ENCODE results near the gene CCDC30.

DNA sequence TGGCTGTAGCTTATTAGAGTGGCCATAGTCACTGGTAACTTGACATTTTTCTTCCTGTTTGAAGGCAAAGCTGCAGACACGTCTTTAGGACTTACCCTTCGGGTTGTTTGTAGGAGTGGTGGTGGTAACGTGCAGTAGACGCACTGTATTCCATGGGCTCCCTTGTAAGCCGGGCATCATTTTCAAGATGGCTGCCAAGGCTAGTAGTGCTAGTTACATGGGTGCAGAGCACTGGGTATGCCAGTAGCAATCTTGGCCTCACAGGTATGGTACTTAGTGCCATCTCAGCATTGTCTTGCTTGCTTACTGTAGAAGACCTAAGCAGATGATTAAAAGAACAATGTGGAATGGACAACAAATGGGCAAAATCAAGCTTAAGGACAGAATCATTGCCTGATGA is 221.1 kb downstream of the CCDC30 start:
- TF ChIP-seq, protein P1, sequence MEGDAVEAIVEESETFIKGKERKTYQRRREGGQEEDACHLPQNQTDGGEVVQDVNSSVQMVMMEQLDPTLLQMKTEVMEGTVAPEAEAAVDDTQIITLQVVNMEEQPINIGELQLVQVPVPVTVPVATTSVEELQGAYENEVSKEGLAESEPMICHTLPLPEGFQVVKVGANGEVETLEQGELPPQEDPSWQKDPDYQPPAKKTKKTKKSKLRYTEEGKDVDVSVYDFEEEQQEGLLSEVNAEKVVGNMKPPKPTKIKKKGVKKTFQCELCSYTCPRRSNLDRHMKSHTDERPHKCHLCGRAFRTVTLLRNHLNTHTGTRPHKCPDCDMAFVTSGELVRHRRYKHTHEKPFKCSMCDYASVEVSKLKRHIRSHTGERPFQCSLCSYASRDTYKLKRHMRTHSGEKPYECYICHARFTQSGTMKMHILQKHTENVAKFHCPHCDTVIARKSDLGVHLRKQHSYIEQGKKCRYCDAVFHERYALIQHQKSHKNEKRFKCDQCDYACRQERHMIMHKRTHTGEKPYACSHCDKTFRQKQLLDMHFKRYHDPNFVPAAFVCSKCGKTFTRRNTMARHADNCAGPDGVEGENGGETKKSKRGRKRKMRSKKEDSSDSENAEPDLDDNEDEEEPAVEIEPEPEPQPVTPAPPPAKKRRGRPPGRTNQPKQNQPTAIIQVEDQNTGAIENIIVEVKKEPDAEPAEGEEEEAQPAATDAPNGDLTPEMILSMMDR (IDR thresholded peaks at IDR 0.05): no peak
- TF ChIP-seq POLR2A (IDR thresholded peaks at IDR 0.05; ENCODE audit: low read depth) (no peak), POLR2AphosphoS5 (IDR thresholded peaks at IDR 0.05) (no peak)

Measured in esophagus muscularis mucosa (tissue), 3 donors.